Measurements from ENCODE around the gene MYH10.

Gene MYH10

DNA sequence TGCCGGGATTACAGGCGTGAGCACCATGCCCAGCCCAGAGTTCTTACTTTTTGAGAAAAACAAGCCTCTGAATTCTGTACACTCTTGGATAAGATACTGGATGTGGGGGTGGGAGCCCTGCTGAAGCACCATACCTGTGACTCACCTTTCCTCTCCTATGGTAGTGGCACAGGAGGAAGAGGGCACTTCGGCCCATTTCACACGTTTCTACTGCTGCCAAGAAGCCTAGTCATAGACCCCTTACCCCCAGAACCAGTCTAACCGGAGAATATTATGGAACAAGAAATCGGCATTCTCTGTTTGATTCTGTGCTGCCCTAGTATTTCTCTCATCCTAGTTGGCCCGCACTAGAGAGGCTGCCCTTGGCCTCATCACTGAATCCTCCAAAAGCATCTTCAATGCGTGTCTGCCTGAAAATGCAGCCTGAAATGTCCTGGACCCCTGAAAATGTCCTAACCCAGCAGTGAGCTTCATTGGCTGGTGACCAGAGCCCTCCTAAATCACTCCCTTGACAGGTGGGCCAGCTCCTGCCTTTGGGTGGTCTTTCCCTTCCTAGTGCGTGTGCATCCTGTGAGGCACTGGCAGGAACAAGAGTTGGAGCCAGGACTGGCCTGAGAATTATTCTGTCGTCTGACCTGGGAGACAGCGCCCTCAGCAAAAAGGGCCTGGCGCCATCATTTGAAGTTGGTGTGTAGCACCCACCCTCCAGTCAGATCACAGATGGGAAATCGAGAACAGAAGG lies 156.9 kb downstream of the MYH10 start:
- no peak overlapping the region for H3K4me3 ChIP-seq (ENCODE audit: low read depth, low read length)
- no peaks in the 10 kb centered on the region for H3K27me3 ChIP-seq (ENCODE audit: control insufficient read depth, insufficient read depth, low read length)
- H3K9me3 ChIP-seq (ENCODE audit: control insufficient read depth, insufficient read depth, low read depth, low read length), result no peaks in the 10 kb centered on the region
- peaks cover 87% of the 10 kb centered on the region for H3K36me3 ChIP-seq (ENCODE audit: control insufficient read depth, insufficient read depth, low read length)
- H3K27ac ChIP-seq (ENCODE audit: low read depth, low read length), result no peak overlapping the region
- no peaks in the 10 kb centered on the region for H3K4me1 ChIP-seq (ENCODE audit: control insufficient read depth, insufficient read depth, low read length)
- H3K9ac ChIP-seq (ENCODE audit: low read length), result no peak overlapping the region

GRCh38 chr17:8472663-8473062 lies 157.9 kb downstream of the MYH10 start:
- Histone ChIP-seq H3K9me3 (ENCODE audit: control insufficient read depth, insufficient read depth, low read depth, low read length) (no peaks in the 10 kb centered on the region), H3K27ac (ENCODE audit: low read depth, low read length) (no peak overlapping the region), H3K4me3 (ENCODE audit: low read depth, low read length) (no peak overlapping the region), H3K27me3 (ENCODE audit: control insufficient read depth, insufficient read depth, low read length) (no peaks in the 10 kb centered on the region), H3K9ac (ENCODE audit: low read length) (no peak overlapping the region), H3K4me1 (ENCODE audit: control insufficient read depth, insufficient read depth, low read length) (no peaks in the 10 kb centered on the region), H3K36me3 (ENCODE audit: control insufficient read depth, insufficient read depth, low read length) (peaks cover 86% of the 10 kb centered on the region)

DNA sequence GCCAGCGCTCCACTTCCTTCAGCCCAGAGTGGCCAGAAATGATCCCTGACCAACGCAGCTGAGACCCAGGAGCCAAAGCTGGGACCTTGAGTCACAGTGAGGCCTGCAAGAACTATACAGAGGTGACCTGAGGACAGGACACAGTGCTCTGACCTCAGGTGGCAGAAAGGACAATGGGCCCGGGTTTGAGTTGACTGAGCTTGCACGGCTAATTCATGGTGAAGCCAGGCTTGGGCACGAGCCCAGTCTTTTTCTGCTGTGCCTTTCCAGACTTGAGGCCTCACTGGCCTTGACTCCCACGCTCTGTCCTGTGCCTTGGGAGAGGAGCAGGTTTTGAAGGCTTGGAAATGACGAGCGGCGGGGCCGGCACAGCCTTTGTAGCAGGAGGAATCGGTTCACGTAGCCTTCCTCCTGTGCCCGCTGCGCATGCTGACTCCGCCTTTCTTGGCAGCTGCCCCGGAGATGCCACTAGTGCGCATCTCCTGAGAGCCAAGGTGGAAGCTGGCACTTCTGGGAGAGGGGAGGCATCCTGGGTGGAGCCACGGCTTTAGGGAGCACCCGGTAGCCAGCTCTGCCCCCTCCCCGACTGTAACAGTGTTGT lies 160.0 kb downstream of the MYH10 start:
- H3K27me3 ChIP-seq (ENCODE audit: control insufficient read depth, insufficient read depth, low read length), result no peaks in the 10 kb centered on the region
- H3K9me3 ChIP-seq (ENCODE audit: control insufficient read depth, insufficient read depth, low read depth, low read length), result no peaks in the 10 kb centered on the region
- no peak overlapping the region for H3K9ac ChIP-seq (ENCODE audit: low read length)
- H3K4me3 ChIP-seq (ENCODE audit: low read depth, low read length), result no peak overlapping the region
- peaks cover 78% of the 10 kb centered on the region for H3K36me3 ChIP-seq (ENCODE audit: control insufficient read depth, insufficient read depth, low read length)
- H3K4me1 ChIP-seq (ENCODE audit: control insufficient read depth, insufficient read depth, low read length), result no peaks in the 10 kb centered on the region
- H3K27ac ChIP-seq (ENCODE audit: low read depth, low read length), result no peak overlapping the region

DNA sequence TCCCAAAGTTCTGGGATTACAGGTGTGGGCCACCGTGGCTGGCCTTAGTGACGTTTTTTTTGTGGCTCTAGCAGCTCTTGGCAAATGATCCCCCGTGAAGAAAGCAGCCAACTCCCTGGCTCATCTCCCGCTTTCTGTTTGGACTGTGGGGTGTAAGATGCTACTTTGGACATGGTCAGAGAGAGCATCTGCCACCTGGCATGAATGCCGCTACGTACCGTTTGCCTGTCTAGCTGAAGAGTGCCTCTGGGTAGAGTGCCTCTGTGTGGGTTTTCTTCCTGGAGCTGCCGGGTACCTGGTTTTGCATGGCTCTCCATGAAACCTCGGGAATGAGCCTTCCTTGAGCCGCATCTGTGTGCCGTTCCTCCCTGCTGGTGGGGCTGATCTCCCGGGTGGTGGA lies 160.6 kb downstream of the MYH10 start:
- Histone ChIP-seq H3K27me3 (ENCODE audit: control insufficient read depth, insufficient read depth, low read length) (no peaks in the 10 kb centered on the region), H3K27ac (ENCODE audit: low read depth, low read length) (no peak overlapping the region), H3K9me3 (ENCODE audit: control insufficient read depth, insufficient read depth, low read depth, low read length) (no peaks in the 10 kb centered on the region), H3K4me1 (ENCODE audit: control insufficient read depth, insufficient read depth, low read length) (no peaks in the 10 kb centered on the region), H3K4me3 (ENCODE audit: low read depth, low read length) (no peak overlapping the region), H3K36me3 (ENCODE audit: control insufficient read depth, insufficient read depth, low read length) (peaks cover 72% of the 10 kb centered on the region), H3K9ac (ENCODE audit: low read length) (no peak overlapping the region)

DNA sequence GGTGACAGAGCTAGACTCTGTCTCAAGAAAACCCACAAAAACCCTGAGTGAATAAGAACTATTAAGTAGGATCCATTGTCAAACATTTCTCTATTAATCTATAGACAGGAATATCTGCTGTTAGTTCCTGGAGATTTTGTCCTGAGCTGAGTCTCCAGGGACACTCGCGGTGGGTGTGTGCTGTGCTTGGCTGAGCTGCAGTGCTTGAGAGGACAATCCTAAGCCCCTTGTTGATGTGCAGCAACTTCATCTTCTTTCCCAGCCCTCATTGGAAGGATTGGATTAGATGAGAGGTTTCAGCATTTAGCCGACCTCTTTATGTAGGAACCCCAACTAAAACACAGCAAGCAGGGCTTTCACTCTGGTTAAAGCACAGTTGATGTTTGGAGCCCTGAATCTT lies 161.5 kb downstream of the MYH10 start:
- no peak overlapping the region for H3K9ac ChIP-seq (ENCODE audit: low read length)
- H3K9me3 ChIP-seq (ENCODE audit: control insufficient read depth, insufficient read depth, low read depth, low read length), result no peaks in the 10 kb centered on the region
- no peak overlapping the region for H3K4me3 ChIP-seq (ENCODE audit: low read depth, low read length)
- no peak overlapping the region for H3K27ac ChIP-seq (ENCODE audit: low read depth, low read length)
- H3K27me3 ChIP-seq (ENCODE audit: control insufficient read depth, insufficient read depth, low read length), result no peaks in the 10 kb centered on the region
- peaks cover 3% of the 10 kb centered on the region; the same call in 1 of the 2 replicates for H3K4me1 ChIP-seq (ENCODE audit: control insufficient read depth, insufficient read depth, low read length)
- peaks cover 70% of the 10 kb centered on the region for H3K36me3 ChIP-seq (ENCODE audit: control insufficient read depth, insufficient read depth, low read length)

DNA sequence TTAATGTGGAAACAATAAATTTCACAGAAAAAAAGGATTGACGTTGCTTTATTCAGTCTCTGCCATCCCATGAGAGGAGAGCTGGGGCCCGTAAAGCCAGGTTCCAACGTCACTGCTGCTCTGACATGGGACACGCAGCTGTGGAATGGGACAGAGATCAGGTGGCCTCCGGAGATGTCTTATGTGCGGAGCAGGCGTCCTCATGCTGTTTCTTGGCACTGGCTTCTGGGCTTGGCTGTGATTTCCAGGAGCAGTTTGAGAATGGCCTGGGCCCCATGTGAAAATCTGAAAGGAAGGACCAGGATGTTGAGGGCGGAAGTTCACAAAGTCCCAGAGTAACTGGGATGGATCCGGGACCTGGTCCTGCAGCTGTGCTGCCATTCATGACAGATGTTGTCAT lies 162.4 kb downstream of the MYH10 start:
- H3K27me3 ChIP-seq (ENCODE audit: control insufficient read depth, insufficient read depth, low read length), result no peaks in the 10 kb centered on the region
- no peak overlapping the region for H3K9ac ChIP-seq (ENCODE audit: low read length)
- no peaks in the 10 kb centered on the region for H3K9me3 ChIP-seq (ENCODE audit: control insufficient read depth, insufficient read depth, low read depth, low read length)
- H3K4me3 ChIP-seq (ENCODE audit: low read depth, low read length), result no peak overlapping the region
- peaks cover 3% of the 10 kb centered on the region; the same call in 1 of the 2 replicates for H3K4me1 ChIP-seq (ENCODE audit: control insufficient read depth, insufficient read depth, low read length)
- H3K36me3 ChIP-seq (ENCODE audit: control insufficient read depth, insufficient read depth, low read length), result peaks cover 70% of the 10 kb centered on the region
- no peak overlapping the region for H3K27ac ChIP-seq (ENCODE audit: low read depth, low read length)

- Histone ChIP-seq H3K9ac (ENCODE audit: low read length) (no peak overlapping the region), H3K27me3 (ENCODE audit: control insufficient read depth, insufficient read depth, low read length) (no peaks in the 10 kb centered on the region), H3K27ac (ENCODE audit: low read depth, low read length) (no peak overlapping the region), H3K36me3 (ENCODE audit: control insufficient read depth, insufficient read depth, low read length) (peaks cover 71% of the 10 kb centered on the region), H3K9me3 (ENCODE audit: control insufficient read depth, insufficient read depth, low read depth, low read length) (no peaks in the 10 kb centered on the region), H3K4me1 (ENCODE audit: control insufficient read depth, insufficient read depth, low read length) (peaks cover 3% of the 10 kb centered on the region; the same call in 1 of the 2 replicates), H3K4me3 (ENCODE audit: low read depth, low read length) (no peak overlapping the region)
Observed at GRCh38 chr17:8467527-8467926, 163.0 kb downstream of the MYH10 start.

DNA sequence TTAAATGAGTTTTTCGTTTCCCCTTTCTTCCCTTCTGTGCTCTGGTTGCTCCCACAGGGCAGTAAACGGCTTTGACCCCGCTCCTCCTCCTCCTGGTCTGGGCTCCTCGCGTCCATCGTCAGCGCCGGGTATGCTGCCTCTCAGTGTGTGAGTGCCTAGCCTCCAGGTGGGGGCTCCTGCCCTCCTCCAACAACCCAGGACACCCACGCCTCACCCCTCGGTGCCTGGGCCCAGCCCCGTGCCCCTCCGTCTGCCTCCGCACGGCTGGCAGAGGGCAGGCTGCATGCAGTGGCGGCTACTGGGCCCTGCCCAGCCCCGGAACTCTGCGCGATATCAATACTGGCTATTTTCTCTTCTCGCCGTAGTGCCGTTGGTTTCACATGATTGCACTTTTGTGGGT lies 163.7 kb downstream of the MYH10 start:
- Histone ChIP-seq H3K9me3 (ENCODE audit: control insufficient read depth, insufficient read depth, low read depth, low read length) (no peaks in the 10 kb centered on the region), H3K27me3 (ENCODE audit: control insufficient read depth, insufficient read depth, low read length) (no peaks in the 10 kb centered on the region), H3K4me3 (ENCODE audit: low read depth, low read length) (no peak overlapping the region), H3K9ac (ENCODE audit: low read length) (no peak overlapping the region), H3K27ac (ENCODE audit: low read depth, low read length) (no peak overlapping the region), H3K36me3 (ENCODE audit: control insufficient read depth, insufficient read depth, low read length) (peaks cover 72% of the 10 kb centered on the region), H3K4me1 (ENCODE audit: control insufficient read depth, insufficient read depth, low read length) (peaks cover 3% of the 10 kb centered on the region; the same call in 1 of the 2 replicates)

DNA sequence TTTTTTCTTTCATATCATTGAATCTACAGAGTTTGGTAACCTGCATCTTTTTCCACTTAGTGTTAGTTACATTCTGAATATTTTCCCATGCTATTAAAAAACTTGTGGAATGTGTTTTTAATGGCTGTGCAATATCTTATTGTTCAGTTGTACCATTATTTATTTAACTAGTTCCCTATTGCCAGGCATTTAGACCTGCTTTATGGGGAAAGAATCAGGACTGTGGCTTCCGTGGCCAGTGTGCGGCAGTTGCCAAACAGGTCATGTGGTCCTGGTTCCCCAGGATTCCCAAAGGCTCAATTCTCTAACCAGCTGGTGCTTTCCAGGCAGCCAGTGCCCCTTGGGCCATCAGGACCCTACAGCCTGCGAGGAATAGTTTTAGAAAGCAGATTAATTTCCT lies 164.1 kb downstream of the MYH10 start:
- no peak overlapping the region for H3K9ac ChIP-seq (ENCODE audit: low read length)
- H3K9me3 ChIP-seq (ENCODE audit: control insufficient read depth, insufficient read depth, low read depth, low read length), result no peaks in the 10 kb centered on the region
- no peaks in the 10 kb centered on the region for H3K27me3 ChIP-seq (ENCODE audit: control insufficient read depth, insufficient read depth, low read length)
- peaks cover 3% of the 10 kb centered on the region; the same call in 1 of the 2 replicates for H3K4me1 ChIP-seq (ENCODE audit: control insufficient read depth, insufficient read depth, low read length)
- no peak overlapping the region for H3K4me3 ChIP-seq (ENCODE audit: low read depth, low read length)
- H3K27ac ChIP-seq (ENCODE audit: low read depth, low read length), result no peak overlapping the region
- peaks cover 72% of the 10 kb centered on the region for H3K36me3 ChIP-seq (ENCODE audit: control insufficient read depth, insufficient read depth, low read length)

DNA sequence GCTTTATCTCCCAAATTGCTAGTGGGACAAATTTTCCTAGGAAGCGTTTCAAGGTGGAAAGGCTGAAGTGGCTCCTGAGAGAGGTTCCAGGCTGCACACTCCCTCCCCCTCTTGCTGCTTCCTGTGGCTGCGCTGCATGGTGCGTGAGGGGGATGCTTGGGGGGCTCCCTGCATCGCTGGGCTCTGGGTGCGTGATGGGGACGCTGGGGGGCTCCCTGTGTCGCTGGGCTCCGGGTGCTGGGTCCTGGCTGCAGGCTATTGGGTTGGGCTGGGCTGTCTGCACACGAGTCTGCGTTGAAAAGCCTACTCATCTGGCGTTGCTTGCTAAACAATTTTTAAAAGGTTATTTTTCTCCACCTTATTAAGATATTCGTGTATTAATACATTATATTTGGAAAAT lies 164.8 kb downstream of the MYH10 start:
- Histone ChIP-seq H3K36me3 (ENCODE audit: control insufficient read depth, insufficient read depth, low read length) (peaks cover 74% of the 10 kb centered on the region), H3K27me3 (ENCODE audit: control insufficient read depth, insufficient read depth, low read length) (no peaks in the 10 kb centered on the region), H3K9me3 (ENCODE audit: control insufficient read depth, insufficient read depth, low read depth, low read length) (no peaks in the 10 kb centered on the region), H3K27ac (ENCODE audit: low read depth, low read length) (no peak overlapping the region), H3K4me1 (ENCODE audit: control insufficient read depth, insufficient read depth, low read length) (peaks cover 3% of the 10 kb centered on the region; the same call in 1 of the 2 replicates), H3K9ac (ENCODE audit: low read length) (no peak overlapping the region), H3K4me3 (ENCODE audit: low read depth, low read length) (no peak overlapping the region)

DNA sequence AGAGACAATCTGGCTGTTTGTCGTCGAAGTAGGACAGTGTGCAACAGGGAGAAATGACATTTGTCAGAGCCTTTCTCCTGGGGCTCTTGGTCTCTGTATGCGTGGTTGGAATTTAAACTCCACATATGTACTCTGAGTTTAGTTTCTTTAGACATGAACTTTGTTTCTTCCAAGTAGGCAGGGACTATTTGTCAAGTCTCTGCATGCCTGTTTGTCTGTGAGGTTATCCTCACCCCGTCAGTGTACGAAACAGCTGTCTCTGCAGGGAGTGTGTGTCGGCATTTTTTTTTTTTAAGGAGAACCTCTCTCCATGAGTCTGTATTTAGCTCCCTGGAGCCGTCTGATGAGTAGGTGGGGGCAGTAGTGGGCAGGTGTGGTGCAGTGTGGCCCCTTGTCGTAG lies 165.2 kb downstream of the MYH10 start:
- H3K4me3 ChIP-seq (ENCODE audit: low read depth, low read length), result no peak overlapping the region
- peaks cover 3% of the 10 kb centered on the region; the same call in 1 of the 2 replicates for H3K4me1 ChIP-seq (ENCODE audit: control insufficient read depth, insufficient read depth, low read length)
- H3K9me3 ChIP-seq (ENCODE audit: control insufficient read depth, insufficient read depth, low read depth, low read length), result no peaks in the 10 kb centered on the region
- no peaks in the 10 kb centered on the region for H3K27me3 ChIP-seq (ENCODE audit: control insufficient read depth, insufficient read depth, low read length)
- H3K36me3 ChIP-seq (ENCODE audit: control insufficient read depth, insufficient read depth, low read length), result peaks cover 75% of the 10 kb centered on the region
- no peak overlapping the region for H3K9ac ChIP-seq (ENCODE audit: low read length)
- no peak overlapping the region for H3K27ac ChIP-seq (ENCODE audit: low read depth, low read length)
